GM18907 (cell line): ENCODE measurements around the gene IFNA5.

Experiments used
- ATAC-seq: cut with Tn5 transposase; IDR thresholded peaks from one replicate; pipeline ENCODE4 v1.9.1; 2021; ENCODE audit warnings: mild to moderate bottlenecking, moderate library complexity; ENCODE audit not compliant: unreplicated experiment

IFNA5 gene

DNA sequence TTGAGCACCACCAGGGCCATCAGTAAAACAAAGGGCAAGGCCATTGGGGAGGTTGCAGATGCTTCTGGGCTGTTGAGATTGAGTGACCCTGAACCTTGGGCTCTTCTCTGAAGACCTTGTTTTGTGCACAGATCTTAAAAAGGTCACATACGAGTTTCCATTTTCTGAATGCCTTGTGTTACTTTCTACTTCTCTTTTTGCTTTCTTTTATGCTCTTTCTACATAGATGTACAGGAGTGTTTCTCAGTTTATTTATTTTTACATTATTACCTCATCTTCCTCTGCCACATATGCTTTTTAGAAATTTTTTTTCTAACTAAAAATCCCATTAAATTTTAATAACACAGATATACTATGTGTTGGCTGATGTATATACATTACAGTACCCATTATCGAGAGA is at the start of gene IFNA5:
Gene IFNA5, minus strand, starts transcription at position 101 of the 400 bp plus-strand sequence. Its CDS starts 57 bp downstream, at position 44.
- ATAC-seq, result no peak

GRCh38 chr9:21350787-21351186 is 45.7 kb upstream of the IFNA5 start, which contains the start of gene IFNA6:
TSS of gene IFNA6 (minus strand) at chr9:21350887. CDS start at chr9:21350887, 0 bp downstream.
- ATAC-seq, result no peak

DNA sequence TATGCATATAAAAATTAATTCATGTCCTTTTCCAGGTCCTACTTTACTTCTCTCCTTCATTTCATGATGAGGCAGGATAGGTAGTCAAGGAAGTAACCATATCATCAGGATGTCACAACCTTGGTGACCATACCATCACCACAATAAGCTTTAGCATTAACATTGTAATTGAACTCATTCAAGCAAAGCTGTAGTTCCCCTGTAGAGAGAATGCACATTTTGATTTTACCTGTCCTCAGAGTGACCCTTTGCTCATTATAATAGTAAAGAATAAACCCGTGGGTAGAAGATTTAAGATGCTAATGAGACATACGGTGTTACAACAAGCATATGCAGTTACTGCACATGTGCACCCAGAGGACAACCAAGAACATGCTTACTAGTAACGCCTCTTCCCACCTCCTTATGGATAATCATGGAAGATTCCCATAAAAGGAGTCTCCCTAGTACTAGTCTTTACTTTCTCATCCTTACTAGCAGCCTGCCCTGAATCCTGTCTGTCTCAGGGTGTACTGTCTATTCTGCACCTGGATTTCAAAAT is 43.4 kb upstream of the IFNA5 start:
- ATAC-seq, result no peak

DNA sequence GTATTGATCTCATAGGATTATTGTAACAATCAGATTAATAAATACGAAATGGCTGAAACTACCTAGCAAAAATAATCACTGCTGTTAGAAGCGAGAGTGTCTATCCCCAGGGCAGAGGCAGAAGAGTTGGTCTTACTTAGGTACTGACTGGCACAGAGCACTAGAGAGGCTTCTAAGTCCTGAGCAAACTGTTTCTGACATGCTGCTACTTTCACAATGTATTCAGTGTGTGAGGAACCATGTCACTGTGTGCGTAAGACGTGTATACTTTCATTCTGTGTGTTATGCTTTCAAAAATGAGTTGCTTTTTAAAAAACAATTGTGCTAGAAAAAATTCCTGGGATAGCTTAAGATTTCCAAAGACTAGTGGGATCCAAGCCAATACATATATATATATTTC is 35.6 kb upstream of the IFNA5 start:
- ATAC-seq, result no peak

- no peak for ATAC-seq
Observed at GRCh38 chr9:21336457-21336856, 31.3 kb upstream of the IFNA5 start.

GRCh38 chr9:21334701-21335632 is 29.9 kb upstream of the IFNA5 start, which contains the start of gene KLHL9:
TSS of gene KLHL9 (minus strand) at chr9:21335404. CDS start at chr9:21334859, 545 bp downstream.
- peak; percentile 87 for ATAC-seq

- no peak for ATAC-seq
Observed at GRCh38 chr9:21333226-21333625, 28.1 kb upstream of the IFNA5 start.

DNA sequence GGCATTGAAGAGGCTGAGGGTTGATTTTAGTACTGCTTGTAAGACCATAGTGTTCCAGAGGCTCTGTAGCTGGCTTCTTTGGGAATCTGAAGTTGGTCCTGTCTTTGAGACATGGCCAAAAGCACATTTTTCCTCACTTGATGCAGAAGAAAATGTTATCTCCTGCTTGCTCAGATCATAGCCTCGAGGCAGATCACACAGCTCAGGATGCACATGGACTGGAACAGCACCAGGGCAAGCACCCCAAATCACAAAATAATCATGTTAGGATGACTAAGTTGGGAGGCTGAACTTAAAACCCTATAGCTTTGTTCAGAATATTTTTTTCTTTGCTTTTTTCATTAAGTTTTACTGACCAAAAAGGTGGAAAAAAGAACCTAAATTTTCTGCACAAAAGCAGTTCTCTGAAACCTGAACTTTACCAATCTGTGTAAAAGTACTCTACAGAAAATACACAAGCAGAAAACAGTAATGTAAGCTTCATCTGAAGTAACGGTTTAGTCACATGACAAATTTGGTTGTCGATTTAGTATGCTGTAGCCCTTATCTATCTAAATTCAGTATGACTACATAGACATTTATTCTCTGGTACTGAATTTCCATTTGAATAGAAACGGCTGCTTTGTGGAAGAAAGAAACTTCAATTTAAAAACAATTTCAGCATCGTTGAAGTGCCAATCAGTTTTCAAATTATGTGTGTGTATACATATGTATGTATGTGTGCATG is 26.7 kb upstream of the IFNA5 start:
- ATAC-seq, result no peak

DNA sequence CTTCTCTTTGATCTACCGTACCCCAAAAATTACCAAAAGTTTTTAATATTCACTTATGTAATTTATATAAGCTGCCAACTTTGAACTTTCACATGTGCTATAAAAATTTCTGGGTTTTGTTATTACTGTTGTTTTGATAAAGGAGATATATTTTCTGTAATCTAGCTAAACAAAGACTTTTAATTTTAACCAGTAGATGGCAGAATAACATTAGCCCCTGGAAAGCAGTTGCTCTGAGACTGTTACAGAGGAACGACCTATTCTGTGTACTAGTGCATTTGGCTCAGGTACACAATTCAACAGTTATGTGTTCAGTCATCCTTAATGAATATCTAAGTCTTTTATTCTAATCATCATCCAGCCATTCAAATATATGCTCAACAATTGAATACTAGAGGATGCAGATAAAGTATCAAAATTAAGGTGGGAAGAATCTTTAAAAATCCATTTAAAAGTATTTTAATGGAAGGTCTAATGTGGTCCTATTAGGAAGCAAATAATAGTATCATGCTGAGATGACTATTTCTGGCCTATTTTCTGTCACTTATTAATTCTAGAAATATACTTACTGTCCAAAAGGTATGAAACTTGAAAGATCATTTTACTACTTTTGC is 21.5 kb upstream of the IFNA5 start:
- ATAC-seq, result peak; percentile 72

- no peak for ATAC-seq
Observed at GRCh38 chr9:21324047-21324446, 18.9 kb upstream of the IFNA5 start.

- no peak for ATAC-seq
Observed at GRCh38 chr9:21322911-21323461, 17.9 kb upstream of the IFNA5 start.

DNA sequence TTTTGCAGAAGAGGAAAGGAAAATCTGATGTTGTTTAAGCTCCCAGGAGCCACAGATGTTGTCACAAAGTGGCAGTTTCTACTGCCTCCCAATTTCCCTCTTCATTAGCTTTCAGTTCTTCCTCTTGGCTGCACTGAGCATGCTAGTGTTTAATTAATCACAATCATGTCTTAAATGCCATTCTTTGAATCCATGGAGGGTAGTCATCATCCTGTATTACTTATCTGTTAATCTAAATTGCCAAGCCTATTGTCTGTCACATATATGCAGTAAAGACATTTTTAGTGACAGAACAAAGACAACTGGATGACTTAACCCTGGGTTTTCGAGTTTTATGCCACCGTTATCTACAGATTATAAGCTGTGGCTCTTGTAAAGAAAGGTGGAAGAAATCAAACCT is 15.4 kb upstream of the IFNA5 start:
- no peak for ATAC-seq

- peak; percentile 81 for ATAC-seq
Observed at GRCh38 chr9:21317956-21318923, 13.1 kb upstream of the IFNA5 start.

- ATAC-seq, result no peak
Observed at GRCh38 chr9:21316860-21317259, 11.7 kb upstream of the IFNA5 start.

GRCh38 chr9:21316032-21316842 is 11.1 kb upstream of the IFNA5 start:
- no peak for ATAC-seq

DNA sequence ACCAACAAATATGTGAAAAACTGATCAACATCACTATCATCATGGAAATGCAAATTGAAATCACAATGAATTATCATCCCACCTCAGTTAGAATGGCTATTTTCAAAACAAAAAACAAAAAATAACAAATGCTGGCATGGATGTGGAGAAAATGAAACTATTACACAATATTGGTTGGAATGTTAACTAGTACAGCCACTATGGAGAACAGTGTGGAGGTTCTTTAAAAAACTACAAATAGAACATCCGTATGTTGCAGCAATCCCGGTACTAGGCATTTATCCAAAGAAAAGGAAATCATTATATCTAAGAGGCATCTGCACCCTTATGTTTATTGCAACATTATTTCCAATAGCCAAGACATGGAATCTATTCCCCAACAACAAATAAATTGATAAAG is 9.0 kb upstream of the IFNA5 start:
- ATAC-seq, result no peak

DNA sequence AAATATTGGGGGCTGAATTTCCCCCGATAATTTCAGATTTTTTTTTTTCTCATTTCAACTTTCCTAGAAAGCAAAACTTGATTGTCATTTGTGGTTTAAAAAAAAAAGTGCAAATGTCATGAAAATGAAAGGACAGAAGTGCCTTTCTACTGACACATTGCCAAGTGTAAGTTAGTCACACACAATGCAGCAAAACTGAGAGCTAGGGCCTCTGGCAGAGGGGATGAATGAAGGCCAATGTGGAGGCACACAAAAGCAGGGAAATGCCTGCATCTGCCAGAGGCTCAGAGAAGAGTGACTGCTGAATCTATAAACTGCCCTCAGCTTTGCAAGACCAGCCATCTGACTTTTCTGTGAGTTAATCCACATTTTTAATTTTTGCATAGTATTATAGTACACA is 6.8 kb upstream of the IFNA5 start:
- ATAC-seq, result peak; percentile 57

GRCh38 chr9:21295992-21296391 is 9.1 kb downstream of the IFNA5 start:
- ATAC-seq, result peak; percentile 43
